Gastroesophageal sphincter (tissue), 4 donors: ENCODE results near the gene DIO1. TPM values are rescaled to one million over a fixed set of nuclear protein-coding genes. Genes with fewer than 3 reads are reported as not detected.

Experiments
- ATAC-seq: fragments of 150-250 bp; one replicate; pipeline ENCODE4 v1.9.1; 2016; ENCODE audit warnings: mild to moderate bottlenecking, moderate library complexity
- H3K27ac ChIP-seq, 4 donors: fragments of 200-600 bp; sonication (generic) in 3 of 4; 1 replicate in 3 of 4; 2 replicates in 1 of 4; pipeline ENCODE4 v1.5.1; 2016 to 2019
- H3K27me3 ChIP-seq: fragments of 200-600 bp; sonication (generic); one replicate; pipeline ENCODE4 v1.5.1; 2019
- H3K36me3 ChIP-seq, 2 donors: fragments of 200-600 bp; sonication (generic); one replicate each; pipeline ENCODE4 v1.5.1; 2019; ENCODE audit warnings: control low read depth in 1 of 2
- H3K4me1 ChIP-seq, 3 donors: fragments of 200-600 bp; sonication (generic); 1 replicate in 2 of 3; 2 replicates in 1 of 3; pipeline ENCODE4 v1.5.1; 2016 to 2019; ENCODE audit warnings: control low read depth in 2 of 3
- H3K4me3 ChIP-seq, 2 donors: fragments of 200-600 bp; sonication (generic); one replicate each; pipeline ENCODE4 v1.5.1; 2019; ENCODE audit warnings: mild to moderate bottlenecking in 1 of 2, moderate library complexity in 1 of 2
- H3K9me3 ChIP-seq, 3 donors: fragments of 200-600 bp; sonication (generic); one replicate each; pipeline ENCODE4 v1.5.1; 2017 to 2019; ENCODE audit warnings: control low read depth in 2 of 3
- CTCF ChIP-seq, 4 experiments: fragments of 200-600 bp in 2 of 4; fragments of 450-650 bp in 2 of 4; sonication (generic) in 1 of 4; IDR thresholded peaks; one replicate each; pipeline ENCODE4 v1.5.1; 2017 to 2019; ENCODE audit warnings: antibody characterized with exemption in 4 of 4, mild to moderate bottlenecking in 2 of 4, moderate library complexity in 2 of 4
- EP300 ChIP-seq: sonication (generic); formaldehyde crosslinking; IDR thresholded peaks from one replicate; pipeline ENCODE4 v1.6.1; 2017; ENCODE audit warnings: antibody characterized with exemption, mild to moderate bottlenecking
- POLR2A ChIP-seq, 2 donors: fragments of 450-650 bp; IDR thresholded peaks; one replicate each; pipeline ENCODE4 v1.6.1; 2017; ENCODE audit warnings: antibody characterized with exemption in 2 of 2, mild to moderate bottlenecking in 2 of 2, moderate library complexity in 1 of 2
- POLR2AphosphoS5 ChIP-seq: sonication (generic); formaldehyde crosslinking; IDR thresholded peaks from one replicate; pipeline ENCODE4 v1.6.1; 2017; ENCODE audit warnings: antibody characterized with exemption
- WGBS, 2 donors: methylation state at CpG; one replicate each; pipeline ENCODE4 v1.1.5; 2018; ENCODE audit warnings: low coverage in 1 of 2; 5-methylcytosine and 5-hydroxymethylcytosine counted together
- total RNA-seq, 4 donors: library from RNA; depleted of rRNA; stranded (reverse); fragments of >200 nt; gene quantifications; one replicate each; pipeline ENCODE4 v1.1.0, GENCODE V29; 2016

Gene DIO1
- total RNA-seq, result not detected

DNA sequence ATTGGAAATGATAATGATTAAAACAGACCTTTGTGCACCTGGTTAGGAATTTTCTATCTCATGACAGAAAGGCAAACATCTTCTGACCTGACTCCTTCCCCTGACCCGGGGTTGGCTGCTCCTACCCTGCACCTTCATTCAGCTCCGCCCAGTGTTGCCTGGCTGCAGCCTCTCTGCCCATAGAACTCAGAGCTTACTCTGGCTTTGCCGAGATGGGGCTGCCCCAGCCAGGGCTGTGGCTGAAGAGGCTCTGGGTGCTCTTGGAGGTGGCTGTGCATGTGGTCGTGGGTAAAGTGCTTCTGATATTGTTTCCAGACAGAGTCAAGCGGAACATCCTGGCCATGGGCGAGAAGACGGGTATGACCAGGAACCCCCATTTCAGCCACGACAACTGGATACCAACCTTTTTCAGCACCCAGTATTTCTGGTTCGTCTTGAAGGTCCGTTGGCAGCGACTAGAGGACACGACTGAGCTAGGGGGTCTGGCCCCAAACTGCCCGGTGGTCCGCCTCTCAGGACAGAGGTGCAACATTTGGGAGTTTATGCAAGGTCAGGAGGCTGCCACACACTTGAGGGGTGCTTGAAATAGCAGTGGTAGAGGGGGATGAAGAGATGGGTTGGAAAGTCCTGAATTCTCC is at the start of gene DIO1:
TSS of gene DIO1 (plus strand) at position 189 of the 638 bp plus-strand sequence. CDS start at position 213, 24 bp downstream.
- Histone ChIP-seq H3K9me3 (no peaks in the 10 kb centered on the region), H3K27ac (no peak within 1 kb of the TSS), H3K36me3 (no peaks in the 10 kb centered on the region), H3K4me3 (no peak within 1 kb of the TSS), H3K27me3 (no peaks in the 10 kb centered on the region), H3K4me1 (peaks cover 11 to 48% (median 11%) of the 10 kb centered on the region in 3 donors)
- ATAC-seq, result no peak
- TF ChIP-seq POLR2AphosphoS5, result no peak
- no peak for TF ChIP-seq POLR2A (IDR thresholded peaks at IDR 0.05)
- TF ChIP-seq EP300, result no peak
- no peak for TF ChIP-seq CTCF (IDR thresholded peaks at IDR 0.05)
- 78 to 84% methylated on average over 5 to 12 of the region's 14 CpGs for WGBS, 2 donors

DNA sequence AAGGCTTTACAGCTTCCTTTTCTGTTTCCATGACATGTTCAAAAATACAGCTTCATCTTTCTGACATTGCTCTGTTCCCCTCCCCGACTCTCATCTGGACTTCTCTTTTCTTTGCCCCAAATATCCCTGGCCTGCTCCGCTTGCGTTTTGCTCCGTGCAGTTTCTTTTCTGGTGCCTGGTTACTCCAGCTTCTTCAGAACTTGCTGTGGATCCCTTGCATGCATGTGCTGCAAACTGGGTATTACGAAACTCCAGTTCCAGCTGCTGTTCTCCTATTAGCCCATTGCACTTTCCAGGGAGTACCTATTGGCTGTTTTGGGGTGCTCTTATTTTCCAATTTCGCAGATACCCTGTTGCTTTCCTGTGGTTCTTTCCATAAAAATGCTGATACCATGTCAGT is 46.0 kb upstream of the DIO1 start:
- H3K27ac ChIP-seq, result no peak overlapping the region
- ATAC-seq, result no peak
- H3K36me3 ChIP-seq, result peaks cover 0 to 20% of the 10 kb centered on the region in 2 donors
- H3K27me3 ChIP-seq, result no peaks in the 10 kb centered on the region
- H3K4me3 ChIP-seq, result no peak overlapping the region
- WGBS, 2 donors, result 85 to 96% methylated on average over 5 to 6 of the region's 6 CpGs
- no peaks in the 10 kb centered on the region for H3K4me1 ChIP-seq
- TF ChIP-seq EP300 (no peak), POLR2A (IDR thresholded peaks at IDR 0.05) (no peak), POLR2AphosphoS5 (no peak), CTCF (IDR thresholded peaks at IDR 0.05) (no peak)
- H3K9me3 ChIP-seq, result peaks cover 0 to 6% (median 0%) of the 10 kb centered on the region in 3 donors

- H3K27ac ChIP-seq, result no peak overlapping the region
- 75 to 92% methylated on average over 5 to 7 of the region's 7 CpGs for WGBS, 2 donors
- peaks cover 0 to 42% of the 10 kb centered on the region in 2 donors for H3K36me3 ChIP-seq
- ATAC-seq, result no peak
- H3K4me3 ChIP-seq, result no peak overlapping the region
- TF ChIP-seq CTCF (IDR thresholded peaks at IDR 0.05) (no peak), POLR2A (IDR thresholded peaks at IDR 0.05) (no peak), EP300 (no peak), POLR2AphosphoS5 (no peak)
- no peaks in the 10 kb centered on the region for H3K27me3 ChIP-seq
- H3K9me3 ChIP-seq, result no peaks in the 10 kb centered on the region
- no peaks in the 10 kb centered on the region for H3K4me1 ChIP-seq
These were observed 43.8 kb upstream of the DIO1 start for GRCh38 chr1:53850082-53850673.

GRCh38 chr1:53851571-53852285 is 42.3 kb upstream of the DIO1 start:
- peaks cover 0 to 57% of the 10 kb centered on the region in 2 donors for H3K36me3 ChIP-seq
- no peak for ATAC-seq
- TF ChIP-seq POLR2AphosphoS5 (no peak), CTCF (IDR thresholded peaks at IDR 0.05) (no peak), POLR2A (IDR thresholded peaks at IDR 0.05) (no peak), EP300 (no peak)

More at GRCh38 chr1:53851571-53852285, 42.3 kb upstream of the DIO1 start:
- no peak overlapping the region for H3K4me3 ChIP-seq
- no peaks in the 10 kb centered on the region for H3K4me1 ChIP-seq
- 85 to 88% methylated on average over 7 to 9 of the region's 9 CpGs for WGBS, 2 donors
- H3K9me3 ChIP-seq, result no peaks in the 10 kb centered on the region
- no peak overlapping the region for H3K27ac ChIP-seq
- H3K27me3 ChIP-seq, result no peaks in the 10 kb centered on the region
